ENCODE data around the gene DPF3. TPM values are rescaled to one million over a fixed set of nuclear protein-coding genes. Genes with fewer than 3 reads are reported as not detected.

The DPF3 gene
- total RNA-seq, 2 experiments from 2014 or later = 0.27 to 0.31 TPM

DNA sequence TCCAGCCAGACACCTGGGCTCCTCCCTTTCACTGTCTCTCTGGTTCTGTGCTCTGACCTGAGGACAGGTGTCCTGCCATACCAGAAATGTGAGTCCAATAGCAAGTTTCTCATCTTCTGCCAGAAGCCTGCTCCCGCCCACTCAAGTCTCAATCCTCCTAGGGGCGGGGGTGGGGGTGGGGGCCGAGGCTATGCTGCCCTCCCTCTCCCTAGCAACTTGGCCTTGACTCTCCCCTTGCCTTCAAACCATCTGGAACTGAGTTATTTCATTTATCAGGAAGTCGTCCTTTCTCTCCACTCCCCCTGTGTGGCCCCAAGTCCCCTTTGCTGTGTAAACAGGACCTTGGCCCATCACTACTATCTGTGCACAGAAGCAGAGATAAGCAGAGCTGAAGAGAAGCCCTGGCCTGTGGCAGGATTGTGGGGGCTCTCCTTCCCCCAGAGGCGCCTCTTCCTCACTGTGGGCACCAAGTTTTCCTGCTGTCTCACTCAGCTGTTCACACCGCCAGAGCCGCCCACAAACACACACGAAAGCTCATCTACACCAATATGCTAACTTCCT is 117.1 kb downstream of the DPF3 start:
- Histone ChIP-seq H3K9me3 (ENCODE audit: control insufficient read depth in 1 of 2, insufficient read depth in 1 of 2, low read length in 2 of 2) (no peaks in the 10 kb centered on the region), H3K4me1 (ENCODE audit: insufficient read depth, low read length) (no peaks in the 10 kb centered on the region), H3K27me3 (ENCODE audit: control insufficient read depth in 1 of 2, insufficient read depth in 2 of 2, low read length in 2 of 2) (no peaks in the 10 kb centered on the region), H3K36me3 (ENCODE audit: insufficient read depth, low read length) (no peaks in the 10 kb centered on the region), H3K4me3 (ENCODE audit: low read length) (no peak overlapping the region), H3K27ac (ENCODE audit: low read depth in 1 of 2, low read length in 2 of 2) (no peak overlapping the region)
- H3K9me3 Mint-ChIP-seq = no peaks in the 10 kb centered on the region
- ATAC-seq (ENCODE audit: poor library complexity) (no peak), DNase-seq (no peak)
- ChIA-PET CTCF (interaction anchor here (0.6 kb wide), 1 partner anchor 15 kb away, joined by 3 read pairs; no protein-coding TSS in a partner anchor), POLR2A (no interaction called here)
- no peaks in the 10 kb centered on the region for H3K4me1 Mint-ChIP-seq (ENCODE audit: low read depth)
- H3K27ac Mint-ChIP-seq = no peak overlapping the region
- H3K36me3 Mint-ChIP-seq (ENCODE audit: low read depth) = no peaks in the 10 kb centered on the region
- H3K27me3 Mint-ChIP-seq = no peaks in the 10 kb centered on the region
- TF ChIP-seq, protein P1, sequence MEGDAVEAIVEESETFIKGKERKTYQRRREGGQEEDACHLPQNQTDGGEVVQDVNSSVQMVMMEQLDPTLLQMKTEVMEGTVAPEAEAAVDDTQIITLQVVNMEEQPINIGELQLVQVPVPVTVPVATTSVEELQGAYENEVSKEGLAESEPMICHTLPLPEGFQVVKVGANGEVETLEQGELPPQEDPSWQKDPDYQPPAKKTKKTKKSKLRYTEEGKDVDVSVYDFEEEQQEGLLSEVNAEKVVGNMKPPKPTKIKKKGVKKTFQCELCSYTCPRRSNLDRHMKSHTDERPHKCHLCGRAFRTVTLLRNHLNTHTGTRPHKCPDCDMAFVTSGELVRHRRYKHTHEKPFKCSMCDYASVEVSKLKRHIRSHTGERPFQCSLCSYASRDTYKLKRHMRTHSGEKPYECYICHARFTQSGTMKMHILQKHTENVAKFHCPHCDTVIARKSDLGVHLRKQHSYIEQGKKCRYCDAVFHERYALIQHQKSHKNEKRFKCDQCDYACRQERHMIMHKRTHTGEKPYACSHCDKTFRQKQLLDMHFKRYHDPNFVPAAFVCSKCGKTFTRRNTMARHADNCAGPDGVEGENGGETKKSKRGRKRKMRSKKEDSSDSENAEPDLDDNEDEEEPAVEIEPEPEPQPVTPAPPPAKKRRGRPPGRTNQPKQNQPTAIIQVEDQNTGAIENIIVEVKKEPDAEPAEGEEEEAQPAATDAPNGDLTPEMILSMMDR (IDR thresholded peaks at IDR 0.05) = no peak
- intact Hi-C loops (cut with DNase I, micrococcal nuclease) = no loop called here
- H3K4me3 Mint-ChIP-seq = no peak overlapping the region

DNA sequence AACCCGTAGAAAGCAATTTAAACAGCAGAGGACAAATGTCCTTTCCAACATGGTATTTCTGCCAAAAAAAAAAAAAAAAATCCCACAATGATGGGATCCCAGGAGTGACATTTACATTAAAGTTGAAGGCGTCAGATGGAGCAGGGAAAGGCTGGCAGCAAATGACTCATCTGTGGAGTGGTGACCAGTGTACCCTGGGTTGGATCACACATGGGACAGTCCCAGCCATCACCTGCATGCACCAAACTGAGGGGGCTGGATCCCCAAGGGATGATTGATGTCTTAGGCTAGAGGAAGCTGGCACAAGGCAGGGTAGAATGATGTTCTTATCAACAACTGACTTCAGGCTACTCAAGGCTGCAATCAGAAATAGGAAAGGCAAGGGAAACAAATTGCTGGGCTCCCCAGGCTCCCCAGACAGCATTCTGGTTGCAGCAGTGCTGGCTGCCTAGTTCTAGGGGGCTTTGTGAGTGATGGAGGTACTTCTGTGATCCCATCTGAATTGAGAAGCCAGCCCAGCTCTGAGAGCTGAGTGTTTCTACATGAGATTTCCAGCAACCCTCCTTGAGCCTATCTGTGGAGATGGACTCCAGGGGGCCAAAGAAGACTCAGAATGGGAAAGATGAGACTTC is 117.9 kb downstream of the DPF3 start:
- DNase-seq (no peak), ATAC-seq (ENCODE audit: poor library complexity) (no peak)
- Histone ChIP-seq H3K27me3 (ENCODE audit: control insufficient read depth in 1 of 2, insufficient read depth in 2 of 2, low read length in 2 of 2) (no peaks in the 10 kb centered on the region), H3K27ac (ENCODE audit: low read depth in 1 of 2, low read length in 2 of 2) (no peak overlapping the region), H3K4me1 (ENCODE audit: insufficient read depth, low read length) (no peaks in the 10 kb centered on the region), H3K36me3 (ENCODE audit: insufficient read depth, low read length) (no peaks in the 10 kb centered on the region), H3K4me3 (ENCODE audit: low read length) (no peak overlapping the region), H3K9me3 (ENCODE audit: control insufficient read depth in 1 of 2, insufficient read depth in 1 of 2, low read length in 2 of 2) (no peaks in the 10 kb centered on the region)
- Mint-ChIP-seq H3K9me3 (no peaks in the 10 kb centered on the region), H3K36me3 (ENCODE audit: low read depth) (no peaks in the 10 kb centered on the region), H3K4me1 (ENCODE audit: low read depth) (no peaks in the 10 kb centered on the region), H3K4me3 (no peak overlapping the region), H3K27ac (no peak overlapping the region), H3K27me3 (no peaks in the 10 kb centered on the region)
- intact Hi-C loops (cut with DNase I, micrococcal nuclease) = no loop called here
- POLR2A ChIA-PET = no interaction called here
- TF ChIP-seq, protein P1 (IDR thresholded peaks at IDR 0.05) = no peak
- CTCF ChIA-PET = no interaction called here

DNA sequence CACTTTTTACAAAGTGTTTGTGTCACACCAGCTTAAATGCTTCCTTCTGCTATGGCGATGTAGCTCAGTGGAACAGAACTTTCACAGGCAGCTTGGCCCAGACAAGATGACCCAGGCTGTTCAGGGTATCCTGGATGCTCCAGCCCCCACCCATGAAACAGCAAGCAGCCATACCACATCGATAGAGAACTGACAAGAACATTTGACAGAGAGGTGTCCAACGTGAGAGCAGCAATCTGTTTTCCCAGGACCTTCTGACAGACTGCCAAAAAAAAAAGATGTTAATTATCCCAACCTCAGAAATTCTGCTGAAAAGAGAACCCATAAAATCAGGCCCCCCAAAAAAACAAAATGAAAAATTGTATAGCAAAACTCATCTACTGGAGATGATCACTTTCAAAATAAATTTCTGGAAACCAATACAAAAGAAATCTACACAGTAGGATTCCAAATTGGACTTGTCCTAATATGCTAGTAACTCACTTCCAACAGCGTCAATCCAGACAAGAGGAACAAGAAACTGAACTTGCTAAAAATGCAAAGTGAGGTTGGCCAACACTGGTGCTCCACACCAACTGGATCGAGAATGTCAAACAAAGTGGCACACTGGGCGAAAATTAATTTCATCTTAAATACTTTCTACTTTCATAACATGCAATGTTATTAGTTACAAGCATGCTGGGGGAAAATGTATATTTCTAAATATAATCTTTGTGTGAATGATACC is 118.8 kb downstream of the DPF3 start:
- Mint-ChIP-seq H3K9me3 (no peaks in the 10 kb centered on the region), H3K4me1 (ENCODE audit: low read depth) (no peaks in the 10 kb centered on the region), H3K4me3 (no peak overlapping the region), H3K27me3 (no peaks in the 10 kb centered on the region), H3K27ac (no peak overlapping the region), H3K36me3 (ENCODE audit: low read depth) (no peaks in the 10 kb centered on the region)
- TF ChIP-seq, protein P1 (IDR thresholded peaks at IDR 0.05) = no peak
- Histone ChIP-seq H3K4me3 (ENCODE audit: low read length) (no peak overlapping the region), H3K27ac (ENCODE audit: low read depth in 1 of 2, low read length in 2 of 2) (no peak overlapping the region), H3K9me3 (ENCODE audit: control insufficient read depth in 1 of 2, insufficient read depth in 1 of 2, low read length in 2 of 2) (no peaks in the 10 kb centered on the region), H3K27me3 (ENCODE audit: control insufficient read depth in 1 of 2, insufficient read depth in 2 of 2, low read length in 2 of 2) (no peaks in the 10 kb centered on the region), H3K4me1 (ENCODE audit: insufficient read depth, low read length) (no peaks in the 10 kb centered on the region), H3K36me3 (ENCODE audit: insufficient read depth, low read length) (no peaks in the 10 kb centered on the region)
- DNase-seq = no peak
- intact Hi-C loops (cut with DNase I, micrococcal nuclease) = no loop called here
- ChIA-PET CTCF (interaction anchor here (0.6 to 1.2 kb wide), 2 partner anchors 9 to 24 kb away, joined by 3 read pairs; no protein-coding TSS in a partner anchor), POLR2A (no interaction called here)
- no peak for ATAC-seq (ENCODE audit: poor library complexity)
